UCSD-AML1 (cell line): ENCODE measurements around the gene MGAT4A.

Experiments used
- DNase-seq: peaks from one replicate; lab custom pipeline; 2025; ENCODE audit not compliant: unreplicated experiment; lab: John Stamatoyannopoulos, UW

MGAT4A gene

DNA sequence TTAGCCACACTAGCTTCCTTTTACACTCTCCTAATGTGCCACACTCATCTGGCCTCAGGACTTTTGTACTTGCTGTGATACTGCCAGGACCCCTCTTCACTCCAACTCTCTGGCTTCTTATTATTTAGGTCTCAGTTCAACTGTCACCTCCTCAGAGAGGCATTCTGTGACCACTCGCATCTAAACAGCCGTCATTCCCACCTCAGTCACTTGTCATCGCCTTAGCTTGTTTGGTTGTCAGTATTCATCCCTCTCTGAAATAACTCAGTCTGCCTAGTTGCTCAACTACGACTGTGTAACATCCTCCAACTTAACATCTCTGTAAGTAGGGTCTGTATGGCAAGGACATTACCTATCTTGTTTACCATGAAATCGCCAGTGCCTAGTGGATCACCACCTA is 27.2 kb downstream of the MGAT4A start:
- DNase-seq, result no peak

DNA sequence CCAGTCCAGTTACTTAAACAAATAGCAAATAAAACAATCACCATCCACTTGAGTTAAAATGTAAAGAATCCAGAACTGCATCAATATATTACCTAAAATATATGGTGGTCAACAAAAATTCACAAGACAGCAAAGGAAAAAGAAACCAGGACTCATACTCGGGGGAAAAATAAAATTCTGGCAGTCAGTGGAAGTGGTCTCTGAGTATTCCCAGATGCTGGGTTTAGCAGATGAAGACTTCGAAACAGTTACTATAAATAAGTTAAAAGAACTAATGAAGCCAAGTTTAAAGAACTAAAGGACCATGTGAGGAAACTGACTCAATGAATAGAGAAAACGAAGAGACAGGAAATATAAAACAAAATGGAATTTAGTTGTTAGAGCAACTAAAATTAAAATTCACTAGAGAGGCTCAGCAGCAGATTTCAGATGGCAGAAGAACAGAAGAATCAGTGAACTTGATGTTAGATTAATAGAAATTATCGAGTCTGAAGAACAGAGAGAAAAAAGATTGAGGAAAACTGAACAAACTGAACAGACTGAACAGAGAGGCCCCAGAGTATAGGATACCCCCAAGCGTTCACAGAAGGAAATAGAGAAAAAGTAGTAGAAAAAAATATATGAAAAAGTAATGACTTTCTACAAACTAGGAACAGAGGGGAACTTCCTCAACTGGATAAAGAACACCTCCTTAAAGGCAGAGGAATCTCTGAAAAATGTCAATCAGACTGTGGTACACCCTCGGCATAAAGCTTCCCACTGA is 27.9 kb downstream of the MGAT4A start:
- no peak for DNase-seq

DNA sequence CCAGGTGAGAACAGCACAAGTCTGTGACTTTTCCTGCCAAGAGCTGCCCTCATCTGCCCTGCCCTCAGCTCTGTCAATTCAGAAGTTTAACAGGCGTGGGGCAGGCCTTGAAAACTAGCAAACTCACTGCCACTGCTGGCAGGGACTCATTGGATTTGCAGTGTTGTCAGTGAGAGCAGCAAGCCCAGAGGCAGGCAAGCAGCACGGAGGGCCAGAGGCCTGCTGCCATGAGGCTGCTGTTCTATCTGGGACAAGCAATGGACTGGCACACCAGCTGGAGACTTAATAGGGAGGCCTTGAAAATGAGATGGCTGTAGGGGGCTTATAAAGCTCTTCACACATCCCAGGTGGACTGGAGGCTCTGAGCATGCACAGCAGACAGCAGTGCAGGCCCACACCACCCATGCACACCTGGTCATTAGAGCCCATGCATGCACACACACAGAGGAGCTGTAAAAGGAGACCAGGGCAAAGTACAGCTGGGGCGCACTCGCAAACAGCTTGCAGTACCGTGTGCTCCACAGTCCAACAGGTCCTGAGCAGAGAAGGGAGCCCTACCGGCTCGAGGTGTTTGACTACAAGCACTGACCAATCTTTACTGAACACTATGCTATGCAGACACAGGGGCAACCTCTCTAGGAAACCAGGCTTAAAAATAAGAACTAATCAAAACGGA is 28.7 kb downstream of the MGAT4A start:
- no peak for DNase-seq

GRCh38 chr2:98701230-98701629 is 29.7 kb downstream of the MGAT4A start:
- no peak for DNase-seq

DNA sequence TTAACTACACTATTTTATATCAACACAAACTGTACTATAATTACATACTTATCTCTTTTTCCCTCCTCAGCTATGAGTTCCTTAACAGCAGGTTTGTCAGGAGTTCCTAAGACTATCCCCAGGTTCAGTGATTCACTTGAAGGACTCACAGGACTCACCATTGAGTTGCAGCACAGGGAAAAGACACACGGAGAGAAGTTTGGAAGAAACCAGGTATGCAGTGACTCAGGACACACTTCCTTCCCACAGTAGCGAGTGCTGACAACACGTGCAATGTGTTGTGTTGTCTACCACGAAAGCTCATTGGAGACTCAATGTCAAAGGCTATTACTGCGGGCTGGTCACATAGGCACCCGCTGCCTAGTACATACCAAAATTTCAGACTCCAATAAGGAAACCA is 32.0 kb downstream of the MGAT4A start:
- no peak for DNase-seq

DNA sequence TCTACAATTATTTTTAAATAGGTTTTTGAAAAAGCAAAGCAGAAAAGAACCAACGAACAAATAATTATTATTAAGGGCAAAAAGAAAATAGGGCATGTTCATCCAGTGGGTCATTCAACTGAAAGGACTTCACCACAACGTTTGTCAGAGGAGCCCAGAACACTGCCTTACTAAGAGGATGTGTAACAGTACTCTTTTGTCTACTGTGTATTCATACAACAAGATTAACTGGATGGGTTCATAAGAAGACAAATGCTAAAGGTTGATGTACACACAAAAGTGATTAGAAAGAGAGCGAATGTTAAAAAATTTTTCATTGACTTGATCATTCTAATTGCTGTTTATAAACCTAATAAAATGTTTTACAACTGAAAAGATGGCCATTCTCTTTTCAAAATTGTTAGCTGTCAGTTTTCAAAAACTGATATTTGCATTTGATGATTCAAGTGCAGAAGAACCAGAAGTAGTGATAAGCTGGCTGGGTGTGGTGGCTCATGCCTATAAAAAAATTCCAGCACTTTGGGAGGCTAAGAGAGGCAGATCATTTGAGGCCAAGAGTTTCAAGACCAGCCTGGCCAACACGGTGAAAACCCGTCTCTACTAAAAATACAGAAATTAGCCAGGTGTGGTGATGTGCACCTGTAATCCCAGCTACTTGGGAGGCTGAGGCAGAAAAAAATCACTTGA is 33.1 kb downstream of the MGAT4A start:
- DNase-seq, result no peak

DNA sequence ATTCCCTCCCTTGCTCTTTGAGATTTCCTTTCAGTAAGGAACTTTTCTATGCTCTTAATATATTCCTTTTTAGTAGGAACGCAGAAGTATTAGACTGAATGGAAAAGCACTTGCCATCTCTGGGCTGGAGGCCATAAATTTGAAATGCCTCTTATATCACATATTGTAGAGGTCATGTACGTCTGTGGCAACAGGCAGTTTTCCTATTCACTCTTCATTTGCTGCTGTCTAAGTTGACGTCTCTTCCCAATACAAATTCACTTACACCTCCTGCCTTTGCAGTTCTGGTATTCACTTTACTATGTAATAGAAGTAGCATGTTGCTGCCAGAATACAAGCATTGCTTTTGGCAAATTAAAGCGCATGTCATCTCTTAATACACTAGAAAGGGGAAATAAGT is 34.7 kb downstream of the MGAT4A start:
- DNase-seq, result no peak

DNA sequence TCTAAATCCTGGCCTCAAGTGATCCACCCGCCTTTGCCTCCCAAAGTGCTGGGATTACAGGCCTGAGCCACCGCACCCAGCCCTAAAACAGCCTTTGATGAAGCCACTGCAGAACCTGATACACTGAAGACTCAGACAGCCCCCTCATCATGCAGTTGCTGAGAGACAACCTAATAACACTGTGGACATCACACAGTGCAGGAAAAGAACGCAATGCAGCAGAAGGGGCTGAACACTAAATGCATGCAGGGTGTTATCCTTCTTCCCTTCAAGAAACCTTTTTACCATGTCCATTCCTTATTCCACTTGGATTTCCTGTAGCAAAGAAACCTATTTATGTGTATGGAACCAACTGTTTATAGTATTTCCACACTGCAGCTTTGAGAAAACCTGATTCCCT is 35.7 kb downstream of the MGAT4A start:
- no peak for DNase-seq

- DNase-seq, result no peak
These were observed 37.5 kb downstream of the MGAT4A start for GRCh38 chr2:98693477-98693876.

DNA sequence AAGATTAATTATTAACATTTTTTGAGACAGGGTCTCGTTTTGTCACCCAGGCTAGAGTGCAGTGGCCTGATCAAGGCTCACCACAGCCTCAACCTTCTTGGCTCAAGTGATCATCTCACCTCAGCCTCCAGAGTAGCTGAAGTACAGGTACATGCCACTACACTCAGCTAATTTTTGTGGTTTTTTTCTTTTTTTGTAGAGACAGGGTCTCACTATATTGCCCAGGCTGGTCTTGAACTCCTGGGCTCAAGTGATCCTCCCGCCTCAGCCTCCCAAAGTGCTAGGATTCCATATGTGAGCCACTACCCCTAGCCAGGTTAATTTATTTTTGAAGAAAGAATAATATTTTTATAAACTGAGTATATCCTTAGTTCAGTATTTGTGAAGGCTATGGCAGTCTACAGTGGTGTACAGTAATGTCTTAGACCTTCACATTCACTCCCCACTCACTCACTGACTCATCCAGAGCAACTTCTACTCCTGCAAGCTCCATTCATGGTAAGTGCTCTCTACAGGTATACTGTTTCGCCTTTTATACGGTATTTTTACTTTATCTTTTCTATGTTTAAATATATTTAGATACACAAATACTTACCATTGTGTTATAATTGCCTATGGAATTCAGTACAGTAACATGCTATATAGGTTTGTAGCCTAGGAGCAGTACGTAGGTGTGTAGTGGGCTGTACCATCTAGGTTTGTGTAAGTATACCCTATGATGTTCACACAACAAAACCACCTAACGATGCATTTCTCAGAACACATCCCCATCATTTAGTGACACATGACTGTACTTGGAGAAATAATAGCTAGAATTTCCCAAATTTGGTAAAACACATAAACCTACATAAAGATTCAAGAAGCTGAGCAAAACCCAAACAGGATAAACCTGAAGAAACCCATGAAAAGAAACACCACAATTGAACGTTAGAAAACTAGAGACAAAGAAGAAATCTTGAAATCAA is 38.6 kb downstream of the MGAT4A start:
- DNase-seq, result no peak

DNA sequence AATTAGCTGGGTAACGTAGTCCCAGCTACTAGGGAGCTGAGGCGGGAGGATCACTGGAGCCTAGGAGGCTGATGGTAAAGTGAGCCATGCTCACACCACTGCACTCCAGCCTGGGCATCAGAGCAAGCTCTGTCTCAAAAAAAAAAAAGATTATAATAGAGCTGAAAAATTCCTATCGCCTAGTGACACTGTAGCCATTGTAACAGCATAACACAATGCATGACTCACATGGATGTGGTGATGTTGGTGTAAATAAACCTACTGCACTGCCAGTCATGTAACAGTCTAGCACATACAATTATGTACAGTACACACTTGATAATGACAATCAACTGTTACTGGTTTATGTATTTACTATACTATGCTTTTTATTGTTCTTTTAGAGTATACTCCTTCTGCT is 39.6 kb downstream of the MGAT4A start:
- DNase-seq, result no peak

- DNase-seq, result no peak
These were observed 44.7 kb downstream of the MGAT4A start for GRCh38 chr2:98685930-98686887.

DNA sequence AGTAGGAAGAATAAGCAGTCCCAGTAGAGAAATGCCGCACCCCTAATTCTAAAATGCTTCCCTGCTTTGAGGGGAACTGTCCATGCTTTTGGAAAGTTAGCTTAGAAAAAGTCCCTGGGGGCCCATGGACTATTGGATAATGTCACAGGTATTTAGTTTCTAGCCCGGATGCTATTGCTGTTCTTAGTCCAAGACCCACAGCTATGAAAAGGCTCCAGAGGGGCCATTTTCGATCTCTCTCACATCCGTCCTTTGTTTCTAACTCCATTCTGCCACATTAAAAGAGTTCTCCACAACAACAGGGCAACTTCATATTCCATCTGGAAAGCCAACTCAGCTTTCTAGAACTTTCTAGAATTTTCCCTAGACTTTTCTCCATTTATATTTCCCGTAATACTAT is 47.2 kb downstream of the MGAT4A start:
- DNase-seq, result no peak

- DNase-seq, result no peak
These were observed 54.2 kb downstream of the MGAT4A start for GRCh38 chr2:98676742-98677141.

GRCh38 chr2:98674233-98674964 is 56.5 kb downstream of the MGAT4A start:
- no peak for DNase-seq

DNA sequence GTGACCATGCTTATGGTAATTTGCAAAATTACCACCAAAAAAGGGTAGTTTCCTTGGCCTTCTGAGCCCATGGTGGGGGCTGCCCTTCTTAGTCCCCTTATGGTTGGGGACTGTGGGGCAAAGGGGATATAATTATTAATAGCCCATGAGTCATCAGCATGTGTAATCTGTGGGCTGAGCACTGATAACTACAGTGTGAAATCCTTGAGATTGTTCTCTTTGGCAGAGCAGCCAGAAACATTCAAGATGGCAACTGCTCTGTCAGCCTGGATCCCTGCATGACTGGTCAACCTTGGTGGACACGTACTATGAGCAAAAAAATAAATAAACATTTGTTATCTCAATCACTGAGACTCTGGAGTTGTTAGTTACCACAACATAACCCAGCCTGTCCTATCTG is 61.3 kb downstream of the MGAT4A start:
- DNase-seq, result no peak

DNA sequence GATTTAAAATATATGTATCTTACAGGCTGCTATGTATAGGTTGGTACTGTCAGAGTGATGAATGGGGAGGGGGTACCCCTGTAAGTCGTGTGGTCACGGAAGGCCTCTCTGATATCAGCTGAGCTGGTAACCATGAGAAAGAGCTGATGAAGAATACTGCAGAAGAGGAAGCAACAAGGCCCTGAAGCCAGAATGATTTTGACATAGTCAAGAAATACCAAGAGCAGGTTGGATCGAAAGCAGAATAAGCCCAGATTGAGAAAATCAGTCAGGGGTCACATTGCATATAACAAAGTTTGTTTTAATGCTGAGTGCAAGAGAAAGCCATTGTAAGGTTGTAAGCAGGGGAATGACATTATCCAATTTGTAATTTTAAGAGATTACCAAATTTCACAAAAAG is 65.3 kb downstream of the MGAT4A start:
- DNase-seq, result no peak

GRCh38 chr2:98664323-98664722 is 66.6 kb downstream of the MGAT4A start:
- no peak for DNase-seq

DNA sequence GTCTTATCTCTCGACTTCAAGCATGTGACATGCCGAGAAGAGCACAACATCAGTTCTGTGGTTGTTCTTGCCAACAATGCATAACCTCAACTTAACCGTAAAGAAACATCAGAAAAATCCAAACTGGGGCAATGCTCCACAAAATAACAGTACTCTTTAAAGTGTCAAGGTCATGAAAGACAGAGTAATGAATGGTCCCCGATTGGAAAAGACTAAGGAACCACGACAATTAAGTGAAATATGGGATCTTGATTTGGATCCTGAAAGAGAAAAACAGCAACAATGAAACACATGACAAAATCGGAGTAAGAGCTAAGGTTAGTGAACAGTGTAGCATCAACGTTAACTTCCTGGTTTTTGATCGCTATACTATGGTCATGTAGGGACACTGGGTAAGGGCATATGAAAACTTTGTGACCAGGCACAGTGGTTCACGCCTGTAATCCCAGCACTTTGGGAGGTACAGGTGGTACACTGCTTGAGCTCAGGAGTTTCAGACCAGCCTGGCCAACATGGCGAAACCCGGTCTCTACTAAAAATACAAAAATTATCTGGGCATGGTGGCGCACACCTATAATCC is 67.3 kb downstream of the MGAT4A start:
- no peak for DNase-seq
